IMR-90 (cell line): ENCODE results near the gene DPP10. TPM values are rescaled to one million over a fixed set of nuclear protein-coding genes. Genes with fewer than 3 reads are reported as not detected.

Experiments
- ATAC-seq: fragments of 200-7000 bp; cut with Tn5 transposase; 2 replicates; pipeline ENCODE4 v1.9.1; 2020; ENCODE audit warnings: low read depth, mild to moderate bottlenecking, moderate library complexity
- BruUV-seq: library from RNA; stranded (reverse); fragments of 400-500 nt; replicated peaks from 2 replicates; lab custom pipeline; 2021; lab: Mats Ljungman, UMichigan
- CTCF ChIA-PET: fragments of 300-600 bp; formaldehyde crosslinking; extraction: SDS; loops from one replicate; lab custom pipeline; 2021; ENCODE audit warnings: antibody characterized with exemption; lab: Yijun Ruan, JAX
- POLR2A ChIA-PET: fragments of 300-600 bp; sonication (Branson Sonifier 250); formaldehyde crosslinking; loops from one replicate; lab custom pipeline; 2022; ENCODE audit warnings: antibody characterized with exemption; ENCODE audit not compliant: unreplicated experiment; lab: Charles Lee
- DNase-seq: peaks from one replicate; pipeline ENCODE4 v3.0.0; 2013
- H2AFZ ChIP-seq: replicated peaks from 2 replicates; pipeline ENCODE3; 2013; ENCODE audit warnings: low read length, mild to moderate bottlenecking; ENCODE audit not compliant: poor library complexity
- H2AK5ac ChIP-seq: 2 replicates; pipeline ENCODE4 v1.6.1; 2013; ENCODE audit warnings: low read depth, low read length, inconsistent platforms
- H2AK9ac ChIP-seq: replicated peaks from 2 replicates; pipeline ENCODE3; 2013; ENCODE audit warnings: mild to moderate bottlenecking, low read depth, low read length, moderate library complexity; ENCODE audit not compliant: poor library complexity
- H2BK120ac ChIP-seq: 2 replicates; pipeline ENCODE4 v1.6.1; 2013; ENCODE audit warnings: low read depth, low read length, inconsistent platforms
- H2BK15ac ChIP-seq: 3 replicates; pipeline ENCODE4 v1.6.1; 2013; ENCODE audit warnings: low read depth, low read length, inconsistent platforms
- H2BK20ac ChIP-seq: 2 replicates; pipeline ENCODE4 v1.6.1; 2013; ENCODE audit warnings: low read depth, mild to moderate bottlenecking, inconsistent platforms, low read length, moderate library complexity
- H2BK5ac ChIP-seq: 2 replicates; pipeline ENCODE4 v1.6.1; 2013; ENCODE audit warnings: mild to moderate bottlenecking, low read depth, low read length, inconsistent platforms; ENCODE audit not compliant: poor library complexity, severe bottlenecking
- H3K14ac ChIP-seq: replicated peaks from 2 replicates; pipeline ENCODE4 v1.6.1; 2013; ENCODE audit warnings: low read depth, low read length, inconsistent platforms
- H3K18ac ChIP-seq: 2 replicates; pipeline ENCODE4 v1.6.1; 2013; ENCODE audit warnings: low read depth, low read length, control low read depth
- H3K23ac ChIP-seq: 2 replicates; pipeline ENCODE4 v1.6.1; 2013; ENCODE audit warnings: low read depth, low read length, inconsistent platforms
- H3K27ac ChIP-seq: 2 replicates; pipeline ENCODE4 v1.5.1; 2013; ENCODE audit warnings: mild to moderate bottlenecking, control low read depth, low read length; ENCODE audit not compliant: insufficient read depth
- H3K27me3 ChIP-seq: 2 replicates; pipeline ENCODE4 v1.6.1; 2013; ENCODE audit warnings: low read length; ENCODE audit not compliant: control insufficient read depth, insufficient read depth
- H3K36me3 ChIP-seq: 2 replicates; pipeline ENCODE4 v1.6.1; 2013; ENCODE audit warnings: low read length, mixed read lengths; ENCODE audit not compliant: control insufficient read depth, insufficient read depth
- H3K4ac ChIP-seq: 2 replicates; pipeline ENCODE4 v1.6.1; 2013; ENCODE audit warnings: low read depth, low read length, inconsistent platforms
- H3K4me1 ChIP-seq: 2 replicates; pipeline ENCODE4 v1.6.1; 2013; ENCODE audit warnings: low read length, mixed read lengths; ENCODE audit not compliant: control insufficient read depth, insufficient read depth
- H3K4me2 ChIP-seq: 2 replicates; pipeline ENCODE4 v1.6.1; 2013; ENCODE audit warnings: low read depth, mild to moderate bottlenecking, control low read depth, low read length, moderate library complexity
- H3K4me3 ChIP-seq: 2 replicates; pipeline ENCODE4 v1.5.1; 2013; ENCODE audit warnings: low read depth, mild to moderate bottlenecking, control low read depth, low read length, moderate library complexity; ENCODE audit not compliant: insufficient read depth
- H3K56ac ChIP-seq: 2 replicates; pipeline ENCODE4 v1.6.1; 2013; ENCODE audit warnings: low read length, inconsistent platforms; ENCODE audit not compliant: insufficient read depth; ENCODE audit errors: extremely low read depth
- H3K79me1 ChIP-seq, 2 experiments: 2 replicates each; pipeline ENCODE4 v1.6.1; 2013; ENCODE audit warnings: low read length in 2 of 2, inconsistent platforms in 1 of 2, low read depth in 1 of 2
- H3K9ac ChIP-seq: 2 replicates; pipeline ENCODE4 v1.6.1; 2013; ENCODE audit warnings: low read depth, low read length, control low read depth
- H3K9me1 ChIP-seq: 2 replicates; pipeline ENCODE4 v1.6.1; 2013; ENCODE audit warnings: low read length, inconsistent platforms; ENCODE audit not compliant: insufficient read depth
- H3K9me3 ChIP-seq: 2 replicates; pipeline ENCODE4 v1.6.1; 2013; ENCODE audit warnings: low read length; ENCODE audit not compliant: control insufficient read depth, insufficient read depth
- H4K20me1 ChIP-seq: 2 replicates; pipeline ENCODE4 v1.6.1; 2013; ENCODE audit warnings: low read length, inconsistent platforms; ENCODE audit not compliant: insufficient read depth
- H4K5ac ChIP-seq: 2 replicates; pipeline ENCODE4 v1.6.1; 2013; ENCODE audit warnings: mild to moderate bottlenecking, low read depth, low read length, control low read depth
- H4K8ac ChIP-seq, 2 experiments: 2 replicates each; pipeline ENCODE4 v1.6.1; 2013; ENCODE audit warnings: low read depth in 2 of 2, low read length in 2 of 2, control low read depth in 1 of 2, inconsistent platforms in 1 of 2
- H4K91ac ChIP-seq: 2 replicates; pipeline ENCODE4 v1.6.1; 2013; ENCODE audit warnings: low read depth, low read length, inconsistent platforms; ENCODE audit not compliant: insufficient read depth
- BHLHE40 ChIP-seq: fragments of 150-350 bp; IDR thresholded peaks from 2 replicates; pipeline ENCODE4 v1.6.1; 2016; ENCODE audit warnings: mild to moderate bottlenecking, low read depth, low read length
- CHD1 ChIP-seq: IDR thresholded peaks from 2 replicates; pipeline ENCODE4 v1.6.1; 2012; ENCODE audit warnings: low read depth, low read length, improper control_type of control experiment
- FOS ChIP-seq: fragments of 150-350 bp; IDR thresholded peaks from 2 replicates; pipeline ENCODE4 v1.6.1; 2016; ENCODE audit warnings: low read depth, low read length
- WGBS, 2 experiments: methylation state at CpG; one replicate each; pipeline versions ENCODE4 v1.1.5 to v1.1.7; 2013; ENCODE audit warnings: missing lambda C conversion rate in 2 of 2; ENCODE audit not compliant: insufficient read length in 1 of 2; ENCODE audit errors: extremely low coverage in 2 of 2; 5-methylcytosine and 5-hydroxymethylcytosine counted together
- dilution Hi-C: fragments of 300-500 bp; cut with HindIII; formaldehyde crosslinking; loops from one replicate; pipeline ENCODE4 v1.14.3; 2018; ENCODE audit warnings: low sequenced_read_pairs; ENCODE audit not compliant: unreplicated experiment
- in situ Hi-C: fragments of 300-500 bp; cut with MboI; formaldehyde crosslinking; loops from 3 replicates; pipeline ENCODE4 v1.14.3; 2019; ENCODE audit warnings: low sequenced_read_pairs, inconsistent platforms, mixed read lengths
- intact Hi-C: fragments of 100-400 bp; cut with micrococcal nuclease; formaldehyde crosslinking; loops from 2 replicates; pipeline ENCODE4 v1.10.0; 2022
- polyA plus RNA-seq, 3 experiments: library from polyadenylated mRNA; depleted of rRNA; stranded (reverse); fragments of >200 nt; gene quantifications; 2 replicates each; pipeline ENCODE4 v1.2.3, GENCODE V29; 2012; ENCODE audit warnings: low replicate concordance in 1 of 3
- total RNA-seq: library from RNA; depleted of rRNA; stranded (reverse); fragments of >200 nt; gene quantifications from 2 replicates; pipeline ENCODE4 v1.2.3, GENCODE V29; 2012
- TF ChIP-seq, protein P1 (sequence below): fragments of 150-350 bp; IDR thresholded peaks from 2 replicates; pipeline ENCODE4 v1.6.1; 2017; ENCODE audit warnings: mild to moderate bottlenecking, antibody characterized with exemption, low read length, low read depth

The DPP10 gene
- total and polyA plus RNA-seq, 2 of the 4 experiments (the other 2 are of a cell fraction): not detected

DNA sequence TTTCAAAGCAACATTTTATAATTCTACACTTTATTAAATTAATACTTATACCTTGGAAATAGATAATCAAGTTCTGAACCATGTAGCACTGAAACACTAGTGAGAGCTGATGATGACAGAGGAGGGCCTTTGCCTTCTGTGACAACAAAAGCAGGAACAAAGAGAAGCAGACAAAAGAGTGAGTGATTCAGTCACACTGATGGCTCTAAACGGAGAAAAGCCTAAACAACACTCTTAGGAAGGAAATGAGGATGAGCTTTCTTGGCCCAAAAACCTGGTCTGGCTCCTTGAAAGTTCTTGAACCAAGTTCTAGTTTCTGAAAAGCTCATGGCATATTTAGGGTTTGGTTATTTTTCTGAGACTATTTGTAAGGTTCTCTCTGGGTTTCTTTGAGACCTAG lies 271.9 kb downstream of the DPP10 start:
- Histone ChIP-seq H3K27ac (no peak overlapping the region), H3K18ac (no peak overlapping the region), H3K14ac (no peak overlapping the region), H3K79me1 (no peaks in the 10 kb centered on the region), H4K91ac (no peak overlapping the region), H3K4ac (no peak overlapping the region), H2AK9ac (no peak overlapping the region), H3K56ac (no peak overlapping the region), H3K36me3 (no peaks in the 10 kb centered on the region), H2BK15ac (no peak overlapping the region), H2BK20ac (no peak overlapping the region), H2AFZ (no peak overlapping the region), H3K23ac (no peak overlapping the region), H2BK120ac (no peak overlapping the region), H4K5ac (no peak overlapping the region), H3K9me1 (no peaks in the 10 kb centered on the region), H3K4me3 (no peak overlapping the region), H3K9me3 (peaks cover 3% of the 10 kb centered on the region; the same call in 1 of the 2 replicates), H4K20me1 (no peaks in the 10 kb centered on the region), H4K8ac (no peak overlapping the region), H3K27me3 (no peaks in the 10 kb centered on the region), H3K4me2 (no peak overlapping the region), H3K4me1 (no peaks in the 10 kb centered on the region), H3K9ac (no peak overlapping the region), H2AK5ac (no peak overlapping the region), H2BK5ac (no peak overlapping the region)
- dilution Hi-C loops (no loop called here), intact Hi-C loops (no loop called here), in situ Hi-C loops (no loop called here)
- TF ChIP-seq CHD1: no peak
- no peak for TF ChIP-seq BHLHE40
- TF ChIP-seq, protein P1, sequence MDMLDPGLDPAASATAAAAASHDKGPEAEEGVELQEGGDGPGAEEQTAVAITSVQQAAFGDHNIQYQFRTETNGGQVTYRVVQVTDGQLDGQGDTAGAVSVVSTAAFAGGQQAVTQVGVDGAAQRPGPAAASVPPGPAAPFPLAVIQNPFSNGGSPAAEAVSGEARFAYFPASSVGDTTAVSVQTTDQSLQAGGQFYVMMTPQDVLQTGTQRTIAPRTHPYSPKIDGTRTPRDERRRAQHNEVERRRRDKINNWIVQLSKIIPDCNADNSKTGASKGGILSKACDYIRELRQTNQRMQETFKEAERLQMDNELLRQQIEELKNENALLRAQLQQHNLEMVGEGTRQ: no peak
- no peak for TF ChIP-seq FOS
- ChIA-PET POLR2A (no interaction called here), CTCF (no interaction called here)
- BruUV-seq: no TSS peak
- ATAC-seq (no peak), DNase-seq (no peak)
- whole genome bisulfite sequencing, 2 experiments: no CpG with 5 or more reads among the region's 1 CpG
